Panc1 (cell line): ENCODE results near the gene MPP3. TPM values are rescaled to one million over a fixed set of nuclear protein-coding genes. Genes with fewer than 3 reads are reported as not detected.

Experiments
- ATAC-seq: fragments of 200-7000 bp; cut with Tn5 transposase; 2 replicates; pipeline ENCODE4 v1.9.1; 2020; ENCODE audit warnings: mild to moderate bottlenecking, moderate library complexity
- BruUV-seq: library from RNA; stranded (reverse); fragments of 400-500 nt; replicated peaks from 2 replicates; lab custom pipeline; 2021; lab: Mats Ljungman, UMichigan
- CTCF ChIA-PET: fragments of 300-600 bp; sonication (Branson Sonifier 250); formaldehyde crosslinking; loops from one replicate; lab custom pipeline; 2022; ENCODE audit warnings: antibody characterized with exemption; lab: Charles Lee
- POLR2A ChIA-PET: fragments of 300-600 bp; sonication (Branson Sonifier 250); formaldehyde crosslinking; loops from one replicate; lab custom pipeline; 2022; ENCODE audit warnings: antibody characterized with exemption; lab: Charles Lee
- DNase-seq: peaks from one replicate; pipeline ENCODE4 v3.0.0-alpha.2; 2010; ENCODE audit warnings: low read depth, low spot score
- H3K27ac ChIP-seq: 2 replicates; pipeline ENCODE4 v1.5.1; 2011; ENCODE audit warnings: mild to moderate bottlenecking, low read length, inconsistent platforms
- H3K27me3 ChIP-seq: fragments of 200-500 bp; sonication (Bioruptor generic); 2 replicates; pipeline ENCODE4 v1.6.0; 2014; ENCODE audit warnings: low read length, inconsistent platforms; ENCODE audit not compliant: control insufficient read depth, insufficient read depth
- H3K36me3 ChIP-seq: fragments of 200-500 bp; sonication (Bioruptor generic); 2 replicates; pipeline ENCODE4 v1.5.1; 2014; ENCODE audit warnings: inconsistent platforms, mild to moderate bottlenecking, low read length, moderate library complexity; ENCODE audit not compliant: control insufficient read depth, insufficient read depth
- H3K4me1 ChIP-seq: 2 replicates; pipeline ENCODE4 v1.5.1; 2011; ENCODE audit warnings: inconsistent platforms, mild to moderate bottlenecking, low read length, moderate library complexity; ENCODE audit not compliant: control insufficient read depth, insufficient read depth
- H3K4me3 ChIP-seq, 2 experiments: 2 replicates each; pipeline ENCODE4 v1.5.1; 2011 to 2012; ENCODE audit warnings: low read depth in 2 of 2, low read length in 2 of 2, mild to moderate bottlenecking in 2 of 2, inconsistent platforms in 1 of 2, moderate library complexity in 1 of 2
- H3K9me3 ChIP-seq: fragments of 200-500 bp; sonication (Bioruptor generic); 2 replicates; pipeline ENCODE4 v1.5.1; 2014; ENCODE audit warnings: low read depth, mild to moderate bottlenecking, inconsistent platforms, low read length, moderate library complexity; ENCODE audit not compliant: control insufficient read depth, insufficient read depth
- POLR2AphosphoS5 ChIP-seq: IDR thresholded peaks from 2 replicates; pipeline ENCODE4 v1.6.1; 2012; ENCODE audit warnings: mild to moderate bottlenecking, low read depth, low read length, moderate library complexity
- SIN3A ChIP-seq: IDR thresholded peaks from 2 replicates; pipeline ENCODE4 v1.6.1; 2012; ENCODE audit warnings: low read depth, mild to moderate bottlenecking, low read length, moderate library complexity, borderline replicate concordance; ENCODE audit not compliant: insufficient read depth
- TCF7L2 ChIP-seq: IDR thresholded peaks from 2 replicates; pipeline ENCODE4 v1.6.1; 2011; ENCODE audit warnings: mild to moderate bottlenecking, low read depth, low read length, inconsistent platforms
- in situ Hi-C: cut with HindIII; loops from 2 replicates; pipeline ENCODE4 v1.10.0; 2016; ENCODE audit warnings: low sequenced_read_pairs, low pct_unique_long_range_greater_than_20kb
- intact Hi-C: fragments of 100-400 bp; cut with micrococcal nuclease; formaldehyde crosslinking; loops from one replicate; pipeline ENCODE4 v1.10.0; 2022; ENCODE audit not compliant: unreplicated experiment
- total RNA-seq: library from RNA; stranded (reverse); gene quantifications from one replicate; pipeline ENCODE4 v1.2.1, GENCODE V29; 2021; ENCODE audit not compliant: unreplicated experiment
- TF ChIP-seq, protein P1 (sequence below): fragments of 450-650 bp; IDR thresholded peaks from 2 replicates; pipeline ENCODE4 v1.5.1; 2017; ENCODE audit warnings: mild to moderate bottlenecking
- TF ChIP-seq, protein P2 (sequence below), 2 experiments: IDR thresholded peaks; 2 replicates each; pipeline ENCODE4 v1.6.1; 2011 to 2012; ENCODE audit warnings: low read depth in 2 of 2, control low read depth in 1 of 2, low read length in 1 of 2, mild to moderate bottlenecking in 1 of 2, moderate library complexity in 1 of 2; ENCODE audit not compliant: insufficient read depth in 1 of 2

MPP3 gene
- total RNA-seq, 1 experiment from 2014 or later = 7.1 TPM

DNA sequence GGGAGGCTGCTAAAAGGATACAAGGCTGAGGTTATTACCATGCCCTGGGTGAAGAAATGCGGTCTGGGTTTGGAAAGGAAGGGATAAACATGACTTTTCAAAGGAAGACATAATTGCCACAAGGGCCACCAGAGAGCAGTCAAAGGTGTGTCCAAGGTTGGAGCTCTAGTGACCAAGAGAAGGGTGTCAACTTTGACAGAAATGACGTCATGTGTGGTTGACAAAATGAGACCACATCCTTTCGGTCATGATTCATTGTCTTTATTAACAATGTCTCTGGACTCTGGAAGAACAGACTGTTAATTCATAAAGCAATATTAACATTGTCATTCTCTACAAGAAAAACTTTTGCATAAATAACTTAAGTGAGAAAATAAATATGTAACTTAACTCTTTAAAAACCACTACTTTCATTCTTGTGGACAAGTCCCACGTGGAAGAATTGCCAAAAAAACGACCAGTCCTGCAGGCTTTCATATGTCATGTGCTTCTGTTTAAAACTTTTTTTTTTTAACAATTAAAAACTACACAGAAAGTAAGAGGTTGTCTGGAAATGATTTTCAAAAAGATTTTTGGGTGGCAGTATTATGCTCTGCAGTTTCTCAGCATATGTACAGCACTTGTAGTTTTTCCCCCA is 79.3 kb downstream of the MPP3 start:
- no peaks in the 10 kb centered on the region for H3K27me3 ChIP-seq
- TF ChIP-seq, protein P1, sequence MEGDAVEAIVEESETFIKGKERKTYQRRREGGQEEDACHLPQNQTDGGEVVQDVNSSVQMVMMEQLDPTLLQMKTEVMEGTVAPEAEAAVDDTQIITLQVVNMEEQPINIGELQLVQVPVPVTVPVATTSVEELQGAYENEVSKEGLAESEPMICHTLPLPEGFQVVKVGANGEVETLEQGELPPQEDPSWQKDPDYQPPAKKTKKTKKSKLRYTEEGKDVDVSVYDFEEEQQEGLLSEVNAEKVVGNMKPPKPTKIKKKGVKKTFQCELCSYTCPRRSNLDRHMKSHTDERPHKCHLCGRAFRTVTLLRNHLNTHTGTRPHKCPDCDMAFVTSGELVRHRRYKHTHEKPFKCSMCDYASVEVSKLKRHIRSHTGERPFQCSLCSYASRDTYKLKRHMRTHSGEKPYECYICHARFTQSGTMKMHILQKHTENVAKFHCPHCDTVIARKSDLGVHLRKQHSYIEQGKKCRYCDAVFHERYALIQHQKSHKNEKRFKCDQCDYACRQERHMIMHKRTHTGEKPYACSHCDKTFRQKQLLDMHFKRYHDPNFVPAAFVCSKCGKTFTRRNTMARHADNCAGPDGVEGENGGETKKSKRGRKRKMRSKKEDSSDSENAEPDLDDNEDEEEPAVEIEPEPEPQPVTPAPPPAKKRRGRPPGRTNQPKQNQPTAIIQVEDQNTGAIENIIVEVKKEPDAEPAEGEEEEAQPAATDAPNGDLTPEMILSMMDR = no peak
- TF ChIP-seq, protein P2, sequence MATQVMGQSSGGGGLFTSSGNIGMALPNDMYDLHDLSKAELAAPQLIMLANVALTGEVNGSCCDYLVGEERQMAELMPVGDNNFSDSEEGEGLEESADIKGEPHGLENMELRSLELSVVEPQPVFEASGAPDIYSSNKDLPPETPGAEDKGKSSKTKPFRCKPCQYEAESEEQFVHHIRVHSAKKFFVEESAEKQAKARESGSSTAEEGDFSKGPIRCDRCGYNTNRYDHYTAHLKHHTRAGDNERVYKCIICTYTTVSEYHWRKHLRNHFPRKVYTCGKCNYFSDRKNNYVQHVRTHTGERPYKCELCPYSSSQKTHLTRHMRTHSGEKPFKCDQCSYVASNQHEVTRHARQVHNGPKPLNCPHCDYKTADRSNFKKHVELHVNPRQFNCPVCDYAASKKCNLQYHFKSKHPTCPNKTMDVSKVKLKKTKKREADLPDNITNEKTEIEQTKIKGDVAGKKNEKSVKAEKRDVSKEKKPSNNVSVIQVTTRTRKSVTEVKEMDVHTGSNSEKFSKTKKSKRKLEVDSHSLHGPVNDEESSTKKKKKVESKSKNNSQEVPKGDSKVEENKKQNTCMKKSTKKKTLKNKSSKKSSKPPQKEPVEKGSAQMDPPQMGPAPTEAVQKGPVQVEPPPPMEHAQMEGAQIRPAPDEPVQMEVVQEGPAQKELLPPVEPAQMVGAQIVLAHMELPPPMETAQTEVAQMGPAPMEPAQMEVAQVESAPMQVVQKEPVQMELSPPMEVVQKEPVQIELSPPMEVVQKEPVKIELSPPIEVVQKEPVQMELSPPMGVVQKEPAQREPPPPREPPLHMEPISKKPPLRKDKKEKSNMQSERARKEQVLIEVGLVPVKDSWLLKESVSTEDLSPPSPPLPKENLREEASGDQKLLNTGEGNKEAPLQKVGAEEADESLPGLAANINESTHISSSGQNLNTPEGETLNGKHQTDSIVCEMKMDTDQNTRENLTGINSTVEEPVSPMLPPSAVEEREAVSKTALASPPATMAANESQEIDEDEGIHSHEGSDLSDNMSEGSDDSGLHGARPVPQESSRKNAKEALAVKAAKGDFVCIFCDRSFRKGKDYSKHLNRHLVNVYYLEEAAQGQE (IDR thresholded peaks at IDR 0.05; ENCODE audit: insufficient read depth in 1 of 2, low read depth in 2 of 2, low read length in 1 of 2) = no peak
- no peak for TF ChIP-seq TCF7L2
- no peak for TF ChIP-seq SIN3A
- TF ChIP-seq POLR2AphosphoS5 = no peak
- no peak for ATAC-seq
- H3K4me3 ChIP-seq = no peak overlapping the region
- BruUV-seq = no TSS peak
- intact Hi-C loops = no loop called here
- no peak for DNase-seq
- H3K4me1 ChIP-seq = no peaks in the 10 kb centered on the region
- no peaks in the 10 kb centered on the region for H3K9me3 ChIP-seq
- in situ Hi-C loops = loop anchor here (10.0 kb wide), 1 partner anchor 49 kb away; no protein-coding TSS in a partner anchor
- no peak overlapping the region for H3K27ac ChIP-seq
- H3K36me3 ChIP-seq = no peaks in the 10 kb centered on the region
- ChIA-PET CTCF (no interaction called here), POLR2A (no interaction called here)

Other genes starting within 250 kb of the MPP3 start
- 0.21 TPM for gene MEOX1, start 171.2 kb downstream of the MPP3 start, total RNA-seq
- not detected for gene SOST, start 74.4 kb downstream of the MPP3 start, total RNA-seq
- 41.6 TPM for gene DUSP3, start 54.2 kb downstream of the MPP3 start, total RNA-seq
- gene CFAP97D1, start 52.7 kb downstream of the MPP3 start, total RNA-seq = not detected
- gene CD300LG, start 14.0 kb upstream of the MPP3 start, total RNA-seq = not detected
- 3.5 TPM for gene MPP2, start 74.4 kb upstream of the MPP3 start, total RNA-seq
- gene PPY, start 109.3 kb upstream of the MPP3 start, total RNA-seq = not detected
- not detected for gene PYY, start 120.8 kb upstream of the MPP3 start, total RNA-seq
- gene NAGS, start 171.5 kb upstream of the MPP3 start, total RNA-seq = 2.7 TPM
- 32.8 TPM for gene TMEM101, start 181.8 kb upstream of the MPP3 start, total RNA-seq
- gene LSM12, start 233.5 kb upstream of the MPP3 start, total RNA-seq = 73.0 TPM
- gene G6PC3, start 237.6 kb upstream of the MPP3 start, total RNA-seq = 42.7 TPM